A673 (cell line): ENCODE measurements around the gene PRDM16. TPM values are rescaled to one million over a fixed set of nuclear protein-coding genes. Genes with fewer than 3 reads are reported as not detected.

ENCODE experiments used
- BruUV-seq: library from RNA; stranded (reverse); fragments of 400-500 nt; replicated peaks from 2 replicates; lab custom pipeline; 2021; lab: Mats Ljungman, UMichigan
- CTCF ChIA-PET: fragments of 300-600 bp; sonication (Branson Sonifier 250); formaldehyde crosslinking; loops from one replicate; lab custom pipeline; 2022; ENCODE audit warnings: antibody characterized with exemption; lab: Charles Lee
- POLR2A ChIA-PET: fragments of 300-600 bp; sonication (Branson Sonifier 250); formaldehyde crosslinking; loops from one replicate; lab custom pipeline; 2022; ENCODE audit warnings: antibody characterized with exemption; ENCODE audit not compliant: low non-redundant PET; lab: Charles Lee
- DNase-seq: peaks from one replicate; pipeline ENCODE4 v3.0.0-alpha.2; 2015; ENCODE audit warnings: low spot score
- H3K27ac ChIP-seq: fragments of 200-600 bp; sonication (generic); 2 replicates; pipeline ENCODE4 v1.5.1; 2016; ENCODE audit warnings: mixed run types, low read depth, mild to moderate bottlenecking, mixed read lengths, antibody characterized with exemption, low read length; ENCODE audit not compliant: poor library complexity, severe bottlenecking
- H3K27me3 ChIP-seq: fragments of 200-600 bp; sonication (generic); replicated peaks from 2 replicates; pipeline ENCODE4 v1.6.1; 2017; ENCODE audit warnings: mixed run types, low read depth, mild to moderate bottlenecking, mixed read lengths, antibody characterized with exemption, low read length; ENCODE audit not compliant: insufficient read depth, poor library complexity
- H3K36me3 ChIP-seq: fragments of 200-600 bp; sonication (generic); 2 replicates; pipeline ENCODE4 v1.6.1; 2016; ENCODE audit warnings: mixed run types, mild to moderate bottlenecking, mixed read lengths, antibody characterized with exemption, low read length; ENCODE audit not compliant: insufficient read depth, poor library complexity, severe bottlenecking
- H3K4me1 ChIP-seq: fragments of 200-600 bp; sonication (generic); 2 replicates; pipeline ENCODE4 v1.6.1; 2017; ENCODE audit warnings: mixed run types, mild to moderate bottlenecking, mixed read lengths, antibody characterized with exemption, low read length; ENCODE audit not compliant: insufficient read depth, poor library complexity, severe bottlenecking
- H3K4me3 ChIP-seq: fragments of 200-600 bp; sonication (generic); 2 replicates; pipeline ENCODE4 v1.5.1; 2016; ENCODE audit warnings: low read depth, mixed run types, mild to moderate bottlenecking, mixed read lengths, low read length; ENCODE audit not compliant: poor library complexity, severe bottlenecking
- H3K9me3 ChIP-seq: fragments of 200-600 bp; sonication (generic); 2 replicates; pipeline ENCODE4 v1.6.1; 2016; ENCODE audit warnings: mixed run types, low read depth, mild to moderate bottlenecking, mixed read lengths, antibody characterized with exemption, low read length; ENCODE audit not compliant: poor library complexity, severe bottlenecking
- EZH2 ChIP-seq: fragments of 200-600 bp; sonication (generic); IDR thresholded peaks from 2 replicates; pipeline ENCODE4 v1.6.1; 2017; ENCODE audit warnings: borderline replicate concordance, low read depth, mild to moderate bottlenecking, mixed read lengths, antibody characterized with exemption, low read length; ENCODE audit not compliant: poor library complexity, severe bottlenecking
- intact Hi-C: fragments of 100-400 bp; cut with micrococcal nuclease; formaldehyde crosslinking; loops from one replicate; pipeline ENCODE4 v1.10.0; 2022; ENCODE audit not compliant: unreplicated experiment
- total RNA-seq: library from RNA; stranded (reverse); gene quantifications from 2 replicates; pipeline ENCODE4 v1.2.3, GENCODE V29; 2021
- TF ChIP-seq, protein P1 (sequence below): fragments of 300-800, 200-600 bp; sonication (generic); conservative IDR thresholded peaks from 2 replicates; pipeline ENCODE4 v1.5.1; 2017; ENCODE audit warnings: low read depth, mild to moderate bottlenecking, antibody characterized with exemption, low read length, moderate library complexity, mixed read lengths

PRDM16 gene
- total RNA-seq, 1 experiment from 2014 or later: 0.49 TPM

DNA sequence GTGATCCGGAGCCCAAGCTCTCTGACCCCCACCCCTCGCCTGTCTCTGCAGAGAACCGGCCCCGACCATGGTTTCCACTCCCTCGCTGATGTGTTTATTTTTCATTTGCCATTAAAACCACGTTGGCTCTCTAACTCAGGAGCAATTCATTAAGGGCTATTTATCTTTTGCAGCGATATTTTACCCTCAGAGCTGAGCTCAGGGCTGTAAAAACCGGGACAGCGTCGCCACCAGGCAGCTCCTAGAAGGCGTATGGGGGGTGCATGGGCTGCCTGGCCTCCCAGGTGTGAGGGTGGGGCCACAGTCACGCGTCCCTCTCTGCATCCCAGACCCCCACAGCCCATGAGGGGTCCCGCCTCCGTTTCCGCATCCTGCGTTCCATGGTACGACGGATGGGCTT lies 71.4 kb downstream of the PRDM16 start:
- H3K4me1 ChIP-seq: no peaks in the 10 kb centered on the region
- no peaks in the 10 kb centered on the region for H3K36me3 ChIP-seq
- DNase-seq: no peak
- H3K27ac ChIP-seq: no peak overlapping the region
- no peaks in the 10 kb centered on the region for H3K9me3 ChIP-seq
- ChIA-PET CTCF (no interaction called here), POLR2A (no interaction called here)
- intact Hi-C loops: no loop called here
- peaks cover 72% of the 10 kb centered on the region for H3K27me3 ChIP-seq
- BruUV-seq: no TSS peak
- no peak for TF ChIP-seq EZH2
- TF ChIP-seq, protein P1, sequence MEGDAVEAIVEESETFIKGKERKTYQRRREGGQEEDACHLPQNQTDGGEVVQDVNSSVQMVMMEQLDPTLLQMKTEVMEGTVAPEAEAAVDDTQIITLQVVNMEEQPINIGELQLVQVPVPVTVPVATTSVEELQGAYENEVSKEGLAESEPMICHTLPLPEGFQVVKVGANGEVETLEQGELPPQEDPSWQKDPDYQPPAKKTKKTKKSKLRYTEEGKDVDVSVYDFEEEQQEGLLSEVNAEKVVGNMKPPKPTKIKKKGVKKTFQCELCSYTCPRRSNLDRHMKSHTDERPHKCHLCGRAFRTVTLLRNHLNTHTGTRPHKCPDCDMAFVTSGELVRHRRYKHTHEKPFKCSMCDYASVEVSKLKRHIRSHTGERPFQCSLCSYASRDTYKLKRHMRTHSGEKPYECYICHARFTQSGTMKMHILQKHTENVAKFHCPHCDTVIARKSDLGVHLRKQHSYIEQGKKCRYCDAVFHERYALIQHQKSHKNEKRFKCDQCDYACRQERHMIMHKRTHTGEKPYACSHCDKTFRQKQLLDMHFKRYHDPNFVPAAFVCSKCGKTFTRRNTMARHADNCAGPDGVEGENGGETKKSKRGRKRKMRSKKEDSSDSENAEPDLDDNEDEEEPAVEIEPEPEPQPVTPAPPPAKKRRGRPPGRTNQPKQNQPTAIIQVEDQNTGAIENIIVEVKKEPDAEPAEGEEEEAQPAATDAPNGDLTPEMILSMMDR: no peak
- H3K4me3 ChIP-seq: no peak overlapping the region

DNA sequence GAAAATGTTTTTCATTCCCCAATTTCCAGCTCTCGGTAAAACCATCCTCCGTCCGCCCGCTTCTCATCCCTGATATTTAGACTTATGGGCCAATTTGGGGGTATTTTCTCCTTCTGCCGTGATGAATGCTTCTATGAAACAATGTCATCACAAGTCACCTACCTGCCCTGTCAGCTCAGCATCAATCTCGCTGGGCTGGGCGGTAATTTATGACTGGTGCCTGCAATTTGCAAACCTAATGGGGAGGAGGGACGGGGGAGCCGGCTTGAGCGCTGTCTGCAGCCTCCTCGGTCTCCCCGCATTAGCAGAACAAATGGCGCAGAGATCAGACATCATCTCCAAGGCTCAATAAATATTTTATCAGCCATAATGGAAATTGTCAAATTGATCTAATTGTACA lies 72.1 kb downstream of the PRDM16 start:
- Histone ChIP-seq H3K4me1 (no peaks in the 10 kb centered on the region), H3K9me3 (no peaks in the 10 kb centered on the region), H3K36me3 (no peaks in the 10 kb centered on the region), H3K27ac (no peak overlapping the region), H3K27me3 (peaks cover 65% of the 10 kb centered on the region), H3K4me3 (no peak overlapping the region)
- no TSS peak for BruUV-seq
- no peak for DNase-seq
- ChIA-PET POLR2A (no interaction called here), CTCF (no interaction called here)
- intact Hi-C loops: no loop called here
- TF ChIP-seq, protein P1: no peak
- no peak for TF ChIP-seq EZH2

DNA sequence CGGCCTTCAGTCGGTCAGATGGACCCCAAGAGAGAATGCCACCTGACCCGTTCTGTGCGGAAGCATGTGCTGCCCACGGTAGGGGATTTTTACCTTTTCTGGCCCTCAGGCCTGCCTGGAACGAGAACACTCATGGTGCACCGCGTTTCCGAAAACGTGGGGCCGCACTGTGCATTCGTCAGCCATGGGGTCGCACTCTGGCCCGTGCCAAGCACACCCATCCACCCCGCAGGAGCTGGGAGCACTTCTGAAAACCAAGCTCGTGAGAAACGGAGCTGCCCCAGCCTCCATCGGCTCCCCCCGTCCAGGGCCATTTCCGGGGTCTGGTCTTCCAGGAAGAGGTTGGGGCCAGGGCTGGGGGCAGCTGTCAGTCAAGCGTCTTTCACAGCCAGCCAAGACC lies 72.8 kb downstream of the PRDM16 start:
- POLR2A ChIA-PET: interaction anchor here (0.6 kb wide), 1 partner anchor 22 kb away, joined by 3 read pairs; no protein-coding TSS in a partner anchor
- no peak for DNase-seq
- intact Hi-C loops: no loop called here

More for the DNA sequence above, 72.8 kb downstream of the PRDM16 start:
- no peaks in the 10 kb centered on the region for H3K9me3 ChIP-seq
- no peak overlapping the region for H3K4me3 ChIP-seq
- H3K4me1 ChIP-seq: no peaks in the 10 kb centered on the region
- no peaks in the 10 kb centered on the region for H3K36me3 ChIP-seq
- TF ChIP-seq, protein P1: no peak
- TF ChIP-seq EZH2: no peak
- peaks cover 58% of the 10 kb centered on the region for H3K27me3 ChIP-seq
- H3K27ac ChIP-seq: no peak overlapping the region
- BruUV-seq: no TSS peak
- CTCF ChIA-PET: interaction anchor here (0.6 kb wide), 1 partner anchor 583 kb away, joined by 3 read pairs; no protein-coding TSS in a partner anchor
